Measurements from ENCODE around the gene ZBTB24. TPM values are rescaled to one million over a fixed set of nuclear protein-coding genes. Genes with fewer than 3 reads are reported as not detected.

The ZBTB24 gene
- total RNA-seq, 2 donors from 2014 or later = 9.2 to 9.8 TPM

- no peaks in the 10 kb centered on the region for H3K36me3 Mint-ChIP-seq (ENCODE audit: low read depth)
Observed at GRCh38 chr6:109490713-109491112, 7.7 kb upstream of the ZBTB24 start.

GRCh38 chr6:109488001-109488400 lies 5.0 kb upstream of the ZBTB24 start:
- Mint-ChIP-seq H3K27me3 (ENCODE audit: insufficient read depth) (peaks cover 14% of the 10 kb centered on the region), H3K4me1 (peaks cover 12% of the 10 kb centered on the region), H3K9me3 (no peaks in the 10 kb centered on the region), H3K36me3 (ENCODE audit: low read depth) (no peaks in the 10 kb centered on the region), H3K4me3 (no peak overlapping the region), H3K27ac (no peak overlapping the region)
- Histone ChIP-seq H3K4me1 (ENCODE audit: control insufficient read depth, insufficient read depth, low read length) (no peaks in the 10 kb centered on the region), H3K9ac (ENCODE audit: extremely low read depth, low read length, poor library complexity, severe bottlenecking) (no peak overlapping the region), H3K27me3 (ENCODE audit: control insufficient read depth, insufficient read depth, low read length, poor library complexity, severe bottlenecking) (peaks cover 17% of the 10 kb centered on the region), H3K27ac (ENCODE audit: low read depth, low read length) (no peak overlapping the region), H3K9me3 (ENCODE audit: control insufficient read depth, low read length) (no peaks in the 10 kb centered on the region), H3K36me3 (ENCODE audit: control insufficient read depth, insufficient read depth, low read length) (no peaks in the 10 kb centered on the region), H3K4me3 (ENCODE audit: low read length) (no peak overlapping the region)
- TF ChIP-seq CTCF (conservative IDR thresholded peaks at IDR 0.05) = no peak
- no peak for DNase-seq

More at GRCh38 chr6:109490713-109491112, 7.7 kb upstream of the ZBTB24 start:
- H3K9ac ChIP-seq (ENCODE audit: extremely low read depth, low read length, poor library complexity, severe bottlenecking) = no peak overlapping the region
- peaks cover 3% of the 10 kb centered on the region for H3K27me3 Mint-ChIP-seq (ENCODE audit: insufficient read depth)
- no peak overlapping the region for H3K4me3 ChIP-seq (ENCODE audit: low read length)
- no peak overlapping the region for H3K4me3 Mint-ChIP-seq
- H3K9me3 ChIP-seq (ENCODE audit: control insufficient read depth, low read length) = no peaks in the 10 kb centered on the region
- no peaks in the 10 kb centered on the region for H3K36me3 ChIP-seq (ENCODE audit: control insufficient read depth, insufficient read depth, low read length)
- H3K27me3 ChIP-seq (ENCODE audit: control insufficient read depth, insufficient read depth, low read length, poor library complexity, severe bottlenecking) = no peaks in the 10 kb centered on the region
- no peak for TF ChIP-seq CTCF (conservative IDR thresholded peaks at IDR 0.05)
- H3K4me1 Mint-ChIP-seq = peaks cover 22% of the 10 kb centered on the region
- no peak overlapping the region for H3K27ac Mint-ChIP-seq
- WGBS, 2 experiments (ENCODE audit: insufficient coverage in 1 of 2, insufficient read length in 1 of 2) = 8% methylated on average over 1 of the region's 2 CpGs; no CpG with 5 or more reads in 1 of the 2 experiments
- no peak overlapping the region for H3K27ac ChIP-seq (ENCODE audit: low read depth, low read length)
- H3K9me3 Mint-ChIP-seq = no peaks in the 10 kb centered on the region
- no peaks in the 10 kb centered on the region for H3K4me1 ChIP-seq (ENCODE audit: control insufficient read depth, insufficient read depth, low read length)
- DNase-seq = no peak

GRCh38 chr6:109486068-109486467 lies 3.0 kb upstream of the ZBTB24 start:
- no peak for DNase-seq
- peaks cover 7% of the 10 kb centered on the region for H3K36me3 ChIP-seq (ENCODE audit: control insufficient read depth, insufficient read depth, low read length)
- H3K27me3 ChIP-seq (ENCODE audit: control insufficient read depth, insufficient read depth, low read length, poor library complexity, severe bottlenecking) = peaks cover 17% of the 10 kb centered on the region
- TF ChIP-seq CTCF (conservative IDR thresholded peaks at IDR 0.05) = no peak
- peaks cover 14% of the 10 kb centered on the region for H3K27me3 Mint-ChIP-seq (ENCODE audit: insufficient read depth)
- H3K27ac ChIP-seq (ENCODE audit: low read depth, low read length) = no peak overlapping the region
- no peak overlapping the region for H3K4me3 ChIP-seq (ENCODE audit: low read length)
- H3K4me1 ChIP-seq (ENCODE audit: control insufficient read depth, insufficient read depth, low read length) = no peaks in the 10 kb centered on the region
- WGBS, 2 experiments (ENCODE audit: insufficient coverage in 1 of 2, insufficient read length in 1 of 2) = 94 to 100% methylated on average over 1 of the region's 1 CpG
- H3K4me1 Mint-ChIP-seq = peaks cover 6% of the 10 kb centered on the region
- H3K4me3 Mint-ChIP-seq = no peak overlapping the region
- H3K9ac ChIP-seq (ENCODE audit: extremely low read depth, low read length, poor library complexity, severe bottlenecking) = no peak overlapping the region
- H3K36me3 Mint-ChIP-seq (ENCODE audit: low read depth) = peaks cover 9% of the 10 kb centered on the region
- H3K9me3 Mint-ChIP-seq = no peaks in the 10 kb centered on the region
- H3K27ac Mint-ChIP-seq = no peak overlapping the region
- H3K9me3 ChIP-seq (ENCODE audit: control insufficient read depth, low read length) = no peaks in the 10 kb centered on the region

Measured in endodermal cell (in vitro differentiated cells).